ENCODE results near the gene PALLD.

PALLD gene

GRCh38 chr4:168666531-168666930, 169.7 kb downstream of the PALLD start (continued):
- TF ChIP-seq, protein P1, sequence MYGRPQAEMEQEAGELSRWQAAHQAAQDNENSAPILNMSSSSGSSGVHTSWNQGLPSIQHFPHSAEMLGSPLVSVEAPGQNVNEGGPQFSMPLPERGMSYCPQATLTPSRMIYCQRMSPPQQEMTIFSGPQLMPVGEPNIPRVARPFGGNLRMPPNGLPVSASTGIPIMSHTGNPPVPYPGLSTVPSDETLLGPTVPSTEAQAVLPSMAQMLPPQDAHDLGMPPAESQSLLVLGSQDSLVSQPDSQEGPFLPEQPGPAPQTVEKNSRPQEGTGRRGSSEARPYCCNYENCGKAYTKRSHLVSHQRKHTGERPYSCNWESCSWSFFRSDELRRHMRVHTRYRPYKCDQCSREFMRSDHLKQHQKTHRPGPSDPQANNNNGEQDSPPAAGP (tag by site-specific recombination; IDR thresholded peaks at IDR 0.05) = no peak
- TF ChIP-seq ZNF629 (tag by site-specific recombination; IDR thresholded peaks at IDR 0.05) (peak; percentile 62), SETDB1 (IDR thresholded peaks at IDR 0.05; ENCODE audit: insufficient read length, low read length) (no peak), ZNF624 (tag by site-specific recombination; IDR thresholded peaks at IDR 0.05) (no peak), ELK4 (IDR thresholded peaks at IDR 0.05; ENCODE audit: borderline replicate concordance, low read depth, low read length) (no peak), ZNF366 (tag by site-specific recombination; conservative IDR thresholded peaks at IDR 0.05) (0 out of 2 replicates have a peak, but pooled peaks have one; percentile 27), ZSCAN5A (tag by site-specific recombination; IDR thresholded peaks at IDR 0.05) (no peak), WT1 (tag by site-specific recombination; IDR thresholded peaks at IDR 0.05) (no peak), TSHZ1 (tag by site-specific recombination; IDR thresholded peaks at IDR 0.05; ENCODE audit: borderline replicate concordance) (peak; percentile 72), ZNF654 (tag by site-specific recombination; IDR thresholded peaks at IDR 0.05; ENCODE audit: low read depth) (0 out of 2 replicates have a peak, but pooled peaks have one; percentile 5), ZNF530 (tag by site-specific recombination; IDR thresholded peaks at IDR 0.05; ENCODE audit: low read depth) (no peak), ZNF2 (tag by site-specific recombination; IDR thresholded peaks at IDR 0.05) (no peak), ZNF394 (tag by site-specific recombination; IDR thresholded peaks at IDR 0.05; ENCODE audit: borderline replicate concordance) (no peak), HOXC10 (CRISPR knock-in tag; IDR thresholded peaks at IDR 0.05) (no peak), AEBP2 (tag by site-specific recombination; IDR thresholded peaks at IDR 0.05; ENCODE audit: borderline replicate concordance) (no peak), ZNF513 (tag by site-specific recombination; IDR thresholded peaks at IDR 0.05) (no peak), SP7 (tag by site-specific recombination; IDR thresholded peaks at IDR 0.05) (peak; percentile 52; the same call in 1 of the 2 replicates), PRDM4 (tag by site-specific recombination; IDR thresholded peaks at IDR 0.05) (no peak), PRDM10 (tag by site-specific recombination; IDR thresholded peaks at IDR 0.05) (no peak)

Data from HEK293 (cell line).